AG10803 (cell line): ENCODE results near the gene CMIP.
"Not testable (repeated sequence)": the region's sequence is repeated elsewhere in the genome, so short reads cannot be mapped to it uniquely, and the experiment has no call there.

ENCODE experiments used
- DNase-seq: peaks from one replicate; pipeline ENCODE4 v3.0.0; 2010; ENCODE audit warnings: low read depth
- H3K4me3 ChIP-seq: 2 replicates; pipeline ENCODE4 v1.5.1; 2011; ENCODE audit warnings: mild to moderate bottlenecking, low read length, control low read depth
- TF ChIP-seq, protein P1 (sequence below): conservative IDR thresholded peaks from 2 replicates; pipeline ENCODE4 v1.5.1; 2011; ENCODE audit warnings: mild to moderate bottlenecking, low read length, control low read depth, inconsistent platforms

CMIP gene

DNA sequence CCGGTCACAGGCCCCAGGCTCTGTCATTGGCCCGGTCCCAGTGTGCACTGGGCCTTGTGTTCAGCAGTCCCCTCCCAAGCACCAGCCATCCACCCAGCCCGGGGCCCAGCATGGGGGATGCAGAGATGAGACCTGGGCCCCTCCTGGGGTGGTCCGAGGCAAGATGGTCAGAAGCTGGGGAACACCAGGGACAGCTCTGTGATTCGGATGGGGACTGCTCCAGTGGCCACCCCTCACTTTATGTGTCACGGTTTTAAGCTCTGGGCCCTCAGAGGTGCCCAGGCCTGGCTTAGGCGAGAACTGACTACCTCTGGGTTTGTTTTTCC lies 242.5 kb downstream of the CMIP start:
- no peak for DNase-seq
- TF ChIP-seq, protein P1, sequence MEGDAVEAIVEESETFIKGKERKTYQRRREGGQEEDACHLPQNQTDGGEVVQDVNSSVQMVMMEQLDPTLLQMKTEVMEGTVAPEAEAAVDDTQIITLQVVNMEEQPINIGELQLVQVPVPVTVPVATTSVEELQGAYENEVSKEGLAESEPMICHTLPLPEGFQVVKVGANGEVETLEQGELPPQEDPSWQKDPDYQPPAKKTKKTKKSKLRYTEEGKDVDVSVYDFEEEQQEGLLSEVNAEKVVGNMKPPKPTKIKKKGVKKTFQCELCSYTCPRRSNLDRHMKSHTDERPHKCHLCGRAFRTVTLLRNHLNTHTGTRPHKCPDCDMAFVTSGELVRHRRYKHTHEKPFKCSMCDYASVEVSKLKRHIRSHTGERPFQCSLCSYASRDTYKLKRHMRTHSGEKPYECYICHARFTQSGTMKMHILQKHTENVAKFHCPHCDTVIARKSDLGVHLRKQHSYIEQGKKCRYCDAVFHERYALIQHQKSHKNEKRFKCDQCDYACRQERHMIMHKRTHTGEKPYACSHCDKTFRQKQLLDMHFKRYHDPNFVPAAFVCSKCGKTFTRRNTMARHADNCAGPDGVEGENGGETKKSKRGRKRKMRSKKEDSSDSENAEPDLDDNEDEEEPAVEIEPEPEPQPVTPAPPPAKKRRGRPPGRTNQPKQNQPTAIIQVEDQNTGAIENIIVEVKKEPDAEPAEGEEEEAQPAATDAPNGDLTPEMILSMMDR = no peak
- no peak overlapping the region for H3K4me3 ChIP-seq

DNA sequence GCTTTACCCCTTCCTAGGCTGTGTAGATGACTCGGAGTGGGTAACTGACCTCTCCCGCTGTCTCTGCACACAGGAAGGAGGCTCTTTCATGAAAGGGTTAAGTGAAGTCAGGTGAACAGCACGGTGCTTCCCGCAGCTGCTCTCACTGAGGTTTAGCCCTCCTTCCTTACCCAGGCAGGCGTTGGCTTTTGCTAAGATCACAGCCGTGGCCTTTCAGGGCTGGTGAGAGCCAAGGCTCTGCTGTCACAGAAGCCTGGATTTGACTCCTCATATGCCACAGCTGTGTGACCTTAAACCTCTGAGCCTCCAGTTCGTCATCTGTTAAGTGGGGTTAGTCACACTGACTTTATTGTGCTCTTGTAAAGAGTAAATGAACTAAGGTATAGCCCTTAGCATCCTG lies 243.6 kb downstream of the CMIP start:
- TF ChIP-seq, protein P1 = no peak
- H3K4me3 ChIP-seq = no peak overlapping the region
- DNase-seq = no peak

DNA sequence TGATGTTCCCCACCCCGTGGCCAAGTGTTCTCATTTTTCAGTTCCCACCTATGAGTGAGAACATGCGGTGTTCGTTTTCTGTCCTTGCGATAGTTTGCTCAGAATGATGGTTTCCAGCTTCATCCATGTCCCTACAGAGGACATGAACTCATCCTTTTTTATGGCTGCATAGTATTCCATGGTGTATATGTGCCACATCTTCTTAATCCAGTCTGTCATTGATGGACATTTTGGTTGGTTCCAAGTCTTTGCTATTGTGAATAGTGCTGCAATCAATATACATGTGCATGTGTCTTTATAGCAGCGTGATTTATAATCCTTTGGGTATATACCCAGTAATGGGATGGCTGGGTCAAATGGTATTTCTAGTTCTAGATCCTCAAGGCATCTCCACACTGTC lies 244.2 kb downstream of the CMIP start:
- not testable (repeated sequence) for H3K4me3 ChIP-seq, DNase-seq

DNA sequence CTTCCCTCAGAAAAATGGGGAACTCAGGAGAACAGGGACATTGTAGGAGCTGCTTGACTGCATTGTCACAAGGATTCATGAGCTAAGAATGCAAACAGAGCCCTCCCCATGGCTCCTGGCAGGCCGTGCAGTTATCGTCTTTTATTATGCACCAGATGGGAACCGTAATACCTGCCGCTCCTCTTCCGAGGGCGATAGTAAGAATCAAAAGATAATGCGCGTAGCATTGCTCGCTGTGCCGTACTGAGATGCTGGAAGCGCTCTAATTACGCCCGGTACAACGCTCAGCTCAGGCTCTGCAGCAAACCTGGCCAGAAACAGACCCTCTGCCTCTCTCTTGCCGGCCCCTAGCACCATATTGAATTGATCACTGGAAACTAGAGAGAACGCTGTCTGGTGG lies 247.4 kb downstream of the CMIP start:
- TF ChIP-seq, protein P1 = no peak
- H3K4me3 ChIP-seq = no peak overlapping the region
- no peak for DNase-seq

DNA sequence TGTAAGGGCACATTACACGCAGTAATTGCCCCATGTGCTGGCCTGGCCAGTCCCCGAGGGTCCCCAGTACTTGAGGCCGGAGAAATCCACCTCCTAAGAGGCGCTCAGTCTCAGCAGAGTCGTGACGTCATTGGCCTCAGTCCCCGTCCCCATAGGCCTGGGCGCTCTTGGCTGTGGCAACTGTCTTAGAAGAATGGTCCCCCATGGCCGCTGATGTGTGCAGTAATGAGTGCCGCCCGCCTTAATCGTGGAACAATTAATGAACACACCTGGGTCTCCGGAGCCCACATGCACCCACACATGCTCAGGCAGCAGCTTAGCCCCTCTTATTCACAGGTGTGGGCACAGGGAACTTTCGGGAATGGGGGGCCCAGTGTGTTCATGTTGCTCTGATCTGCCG lies 248.0 kb downstream of the CMIP start:
- DNase-seq = no peak
- no peak overlapping the region for H3K4me3 ChIP-seq
- TF ChIP-seq, protein P1 = no peak

DNA sequence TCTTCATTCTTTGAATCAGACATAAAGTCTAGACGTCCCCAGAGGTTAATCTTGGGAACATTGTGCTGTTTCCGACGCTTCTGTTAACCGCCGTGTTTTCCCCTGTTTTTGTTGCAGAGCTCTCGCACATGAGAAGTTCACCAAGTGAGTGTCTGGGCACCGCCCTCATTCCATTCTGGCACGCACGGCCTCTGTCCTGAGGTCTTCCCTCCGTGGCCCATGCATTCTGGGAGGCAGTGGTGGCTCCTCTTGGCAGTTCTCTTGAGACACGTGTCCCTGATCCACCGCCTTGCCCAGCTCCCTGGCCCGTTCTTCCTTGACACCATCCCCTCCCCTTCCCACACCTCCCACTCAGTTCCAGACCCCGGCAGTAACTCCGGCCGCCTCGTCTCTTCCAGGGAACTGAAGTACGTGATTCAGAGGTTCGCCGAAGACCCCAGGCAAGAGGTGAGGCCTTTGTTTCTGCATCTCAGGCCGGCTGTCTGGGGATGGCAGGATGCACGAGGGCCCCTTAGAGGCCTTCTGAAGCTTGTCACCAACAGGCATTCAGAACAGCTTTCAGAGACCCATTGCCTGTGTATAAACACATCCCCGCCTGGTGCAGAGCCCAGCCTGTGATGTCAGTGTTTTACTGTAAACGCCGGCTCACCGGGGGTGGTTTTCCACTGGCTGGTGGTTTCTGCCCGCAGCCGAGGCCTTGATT lies 248.6 kb downstream of the CMIP start:
- TF ChIP-seq, protein P1 = no peak

DNA sequence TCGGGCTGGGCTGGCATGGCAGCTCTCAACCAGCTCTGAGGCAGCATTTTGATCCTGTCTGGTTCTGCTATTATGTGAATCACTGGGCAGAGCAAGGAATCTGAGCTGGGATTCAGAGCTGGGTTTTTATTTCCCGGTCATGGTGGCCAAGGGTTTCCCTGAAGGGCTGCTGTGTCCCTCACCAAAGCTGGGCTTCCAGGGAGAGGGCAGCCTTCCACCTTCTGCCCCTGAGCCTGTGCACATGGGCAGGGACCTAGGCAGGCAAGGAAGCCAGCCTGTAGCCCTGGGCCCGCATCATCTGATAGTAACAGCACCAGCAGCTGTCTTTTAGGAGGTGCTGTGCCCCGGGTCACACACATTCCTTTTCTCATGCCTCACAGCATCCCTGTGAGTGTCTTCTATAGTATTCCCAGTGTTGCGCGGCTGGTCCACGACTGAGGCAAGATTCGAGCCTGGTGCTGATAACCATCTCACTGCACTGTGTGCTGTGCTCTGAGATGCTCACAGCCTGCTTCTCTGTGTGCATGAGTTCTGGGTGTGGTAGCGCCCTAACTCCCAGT lies 249.2 kb downstream of the CMIP start:
- DNase-seq = peak; percentile 24
- no peak overlapping the region for H3K4me3 ChIP-seq
- TF ChIP-seq, protein P1 = no peak

More for the DNA sequence above, 248.6 kb downstream of the CMIP start:
- DNase-seq = peak; percentile 82
- no peak overlapping the region for H3K4me3 ChIP-seq
